Endodermal cell (in vitro differentiated cells): Measurements from ENCODE around the gene AQP12B. TPM values are rescaled to one million over a fixed set of nuclear protein-coding genes. Genes with fewer than 3 reads are reported as not detected.
A peak's percentile ranks its signal among the peaks of the same experiment; 100 is the strongest.
"Not testable (repeated sequence)": the region's sequence is repeated elsewhere in the genome, so short reads cannot be mapped to it uniquely, and the experiment has no call there.

Source experiments
- DNase-seq: peaks from one replicate; pipeline ENCODE4 v3.0.0-alpha.2; 2017
- H3K27ac ChIP-seq: 2 replicates; pipeline ENCODE4 v1.5.1; 2013; ENCODE audit warnings: mild to moderate bottlenecking, low read depth, low read length, moderate library complexity
- H3K27me3 ChIP-seq: 2 replicates; pipeline ENCODE4 v1.6.1; 2013; ENCODE audit warnings: mild to moderate bottlenecking, low read length, moderate library complexity; ENCODE audit not compliant: insufficient read depth, control insufficient read depth, poor library complexity, severe bottlenecking
- H3K36me3 ChIP-seq: 2 replicates; pipeline ENCODE4 v1.7.0; 2013; ENCODE audit warnings: mild to moderate bottlenecking, low read length, moderate library complexity; ENCODE audit not compliant: control insufficient read depth, insufficient read depth
- H3K4me1 ChIP-seq: one replicate; pipeline ENCODE4 v1.7.0; 2013; ENCODE audit warnings: low read length; ENCODE audit not compliant: control insufficient read depth, insufficient read depth
- H3K4me3 ChIP-seq: 2 replicates; pipeline ENCODE4 v1.5.1; 2013; ENCODE audit warnings: mild to moderate bottlenecking, low read length, moderate library complexity
- H3K9ac ChIP-seq: 2 replicates; pipeline ENCODE4 v1.6.1; 2013; ENCODE audit warnings: mild to moderate bottlenecking, low read length, moderate library complexity; ENCODE audit not compliant: poor library complexity, severe bottlenecking; ENCODE audit errors: extremely low read depth
- H3K9me3 ChIP-seq: 2 replicates; pipeline ENCODE4 v1.6.1; 2013; ENCODE audit warnings: mild to moderate bottlenecking, low read length, moderate library complexity; ENCODE audit not compliant: control insufficient read depth
- H3K27ac Mint-ChIP-seq: 2 replicates; pipeline ENCODE4 v1.8.0; 2020; ENCODE audit warnings: mixed read lengths
- H3K27me3 Mint-ChIP-seq: 2 replicates; pipeline ENCODE4 v1.8.0; 2021; ENCODE audit warnings: mild to moderate bottlenecking, mixed read lengths; ENCODE audit not compliant: insufficient read depth
- H3K36me3 Mint-ChIP-seq: 2 replicates; pipeline ENCODE4 v1.8.0; 2020; ENCODE audit warnings: low read depth, mixed read lengths
- H3K4me1 Mint-ChIP-seq: 2 replicates; pipeline ENCODE4 v1.8.0; 2020; ENCODE audit warnings: mixed read lengths
- H3K4me3 Mint-ChIP-seq: 2 replicates; pipeline ENCODE4 v1.8.0; 2020; ENCODE audit warnings: mild to moderate bottlenecking, moderate library complexity, mixed read lengths
- H3K9me3 Mint-ChIP-seq: 2 replicates; pipeline ENCODE4 v1.8.0; 2020; ENCODE audit warnings: mild to moderate bottlenecking, mixed read lengths
- CTCF ChIP-seq: fragments of 200-600 bp; sonication (generic); conservative IDR thresholded peaks from 2 replicates; pipeline ENCODE4 v1.5.0; 2021; ENCODE audit warnings: antibody characterized with exemption, mild to moderate bottlenecking
- WGBS, 2 experiments: methylation state at CpG; one replicate each; pipeline versions ENCODE4 v1.1.5 to v1.1.7; 2013; ENCODE audit warnings: missing lambda C conversion rate in 2 of 2, mixed read lengths in 1 of 2; ENCODE audit not compliant: insufficient coverage in 1 of 2, insufficient read length in 1 of 2; 5-methylcytosine and 5-hydroxymethylcytosine counted together
- total RNA-seq, 2 donors: library from RNA; stranded (reverse); fragmentation: NEBNext Ultra II Directional in 1 of 2; extraction: Animal tissue kit (Norgen Biotek cat#: 25700) in 1 of 2; gene quantifications; 2 replicates in 1 of 2; 3 replicates in 1 of 2; pipeline ENCODE4 v1.2.1, GENCODE V29; 2021

The AQP12B gene
- total RNA-seq, 2 donors from 2014 or later = not detected

GRCh38 chr2:240687045-240687740, 4.5 kb upstream of the AQP12B start:
- WGBS, 2 experiments = 92 to 95% methylated on average over 12 to 20 of the region's 20 CpGs
- H3K27ac Mint-ChIP-seq = no peak overlapping the region
- no peaks in the 10 kb centered on the region for H3K36me3 Mint-ChIP-seq
- Histone ChIP-seq H3K4me1 (no peaks in the 10 kb centered on the region), H3K36me3 (no peaks in the 10 kb centered on the region), H3K27ac (no peak overlapping the region), H3K9ac (no peak overlapping the region), H3K4me3 (no peak overlapping the region), H3K27me3 (no peaks in the 10 kb centered on the region), H3K9me3 (no peaks in the 10 kb centered on the region)
- TF ChIP-seq CTCF = no peak
- H3K4me3 Mint-ChIP-seq = no peak overlapping the region
- no peaks in the 10 kb centered on the region for H3K9me3 Mint-ChIP-seq
- no peaks in the 10 kb centered on the region for H3K27me3 Mint-ChIP-seq
- peaks cover 6% of the 10 kb centered on the region for H3K4me1 Mint-ChIP-seq
- DNase-seq = no peak

GRCh38 chr2:240686460-240686859, 3.8 kb upstream of the AQP12B start:
- Mint-ChIP-seq H3K27ac (no peak overlapping the region), H3K4me3 (no peak overlapping the region)

GRCh38 chr2:240685771-240686371, 3.2 kb upstream of the AQP12B start:
- peak; percentile 78 for DNase-seq
- no peaks in the 10 kb centered on the region for H3K9me3 Mint-ChIP-seq
- H3K9me3 ChIP-seq = no peaks in the 10 kb centered on the region
- TF ChIP-seq CTCF = peak; percentile 62
- no peaks in the 10 kb centered on the region for H3K36me3 Mint-ChIP-seq
- no peaks in the 10 kb centered on the region for H3K4me1 ChIP-seq
- H3K27me3 Mint-ChIP-seq = no peaks in the 10 kb centered on the region
- H3K27ac ChIP-seq = no peak overlapping the region
- H3K4me1 Mint-ChIP-seq = peaks cover 6% of the 10 kb centered on the region
- no peak overlapping the region for H3K27ac Mint-ChIP-seq
- H3K4me3 ChIP-seq = no peak overlapping the region
- no peak overlapping the region for H3K9ac ChIP-seq
- H3K27me3 ChIP-seq = no peaks in the 10 kb centered on the region
- H3K4me3 Mint-ChIP-seq = no peak overlapping the region
- no peaks in the 10 kb centered on the region for H3K36me3 ChIP-seq
- 83 to 87% methylated on average over 8 to 10 of the region's 10 CpGs for WGBS, 2 experiments

More at GRCh38 chr2:240686460-240686859, 3.8 kb upstream of the AQP12B start:
- no peak for TF ChIP-seq CTCF
- no peak overlapping the region for H3K9ac ChIP-seq
- DNase-seq = no peak
- no peaks in the 10 kb centered on the region for H3K9me3 Mint-ChIP-seq
- H3K36me3 Mint-ChIP-seq = no peaks in the 10 kb centered on the region
- no peaks in the 10 kb centered on the region for H3K27me3 ChIP-seq
- WGBS, 2 experiments = 87 to 92% methylated on average over 6 of the region's 6 CpGs
- H3K27ac ChIP-seq = no peak overlapping the region
- peaks cover 6% of the 10 kb centered on the region for H3K4me1 Mint-ChIP-seq
- H3K4me3 ChIP-seq = no peak overlapping the region
- H3K36me3 ChIP-seq = no peaks in the 10 kb centered on the region
- no peaks in the 10 kb centered on the region for H3K9me3 ChIP-seq
- no peaks in the 10 kb centered on the region for H3K27me3 Mint-ChIP-seq
- no peaks in the 10 kb centered on the region for H3K4me1 ChIP-seq

- not testable (repeated sequence) for H3K27ac ChIP-seq, H3K9ac ChIP-seq, H3K4me3 Mint-ChIP-seq, H3K27me3 ChIP-seq, DNase-seq, H3K36me3 ChIP-seq, H3K27ac Mint-ChIP-seq, H3K4me1 Mint-ChIP-seq, H3K27me3 Mint-ChIP-seq, H3K9me3 Mint-ChIP-seq, H3K36me3 Mint-ChIP-seq, H3K4me1 ChIP-seq, H3K4me3 ChIP-seq, H3K9me3 ChIP-seq
- 88 to 93% methylated on average over 9 to 14 of the region's 15 CpGs for WGBS, 2 experiments
Observed at GRCh38 chr2:240683980-240684728, 1.5 kb upstream of the AQP12B start.
